ENCODE measurements around the gene KAZN.

DNA sequence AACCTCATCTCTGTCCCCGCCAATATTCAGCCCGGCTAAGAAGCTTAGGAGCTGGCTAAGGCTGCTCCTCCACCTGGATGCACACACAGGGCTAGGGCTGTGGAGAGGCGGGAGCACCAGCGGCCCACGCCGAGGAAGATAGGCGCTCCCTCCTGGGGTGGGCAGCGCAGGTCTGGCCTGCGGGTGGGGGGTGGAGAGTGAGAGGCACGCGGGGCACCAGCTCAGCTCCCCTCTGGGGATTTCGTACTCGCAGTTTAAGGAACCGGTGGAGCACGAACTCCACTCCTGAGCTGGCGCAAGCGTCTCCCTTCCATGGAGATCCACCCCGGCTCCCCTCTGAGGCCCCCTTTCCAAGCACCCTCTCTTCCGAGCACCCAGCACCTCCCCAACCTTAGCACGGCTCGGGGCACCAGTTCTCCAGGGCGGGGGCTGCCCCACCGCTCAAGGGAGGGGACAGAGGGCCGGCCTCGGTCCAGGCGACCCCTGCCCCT lies 433 bp upstream of the KAZN start:
- TF ChIP-seq, protein P1, sequence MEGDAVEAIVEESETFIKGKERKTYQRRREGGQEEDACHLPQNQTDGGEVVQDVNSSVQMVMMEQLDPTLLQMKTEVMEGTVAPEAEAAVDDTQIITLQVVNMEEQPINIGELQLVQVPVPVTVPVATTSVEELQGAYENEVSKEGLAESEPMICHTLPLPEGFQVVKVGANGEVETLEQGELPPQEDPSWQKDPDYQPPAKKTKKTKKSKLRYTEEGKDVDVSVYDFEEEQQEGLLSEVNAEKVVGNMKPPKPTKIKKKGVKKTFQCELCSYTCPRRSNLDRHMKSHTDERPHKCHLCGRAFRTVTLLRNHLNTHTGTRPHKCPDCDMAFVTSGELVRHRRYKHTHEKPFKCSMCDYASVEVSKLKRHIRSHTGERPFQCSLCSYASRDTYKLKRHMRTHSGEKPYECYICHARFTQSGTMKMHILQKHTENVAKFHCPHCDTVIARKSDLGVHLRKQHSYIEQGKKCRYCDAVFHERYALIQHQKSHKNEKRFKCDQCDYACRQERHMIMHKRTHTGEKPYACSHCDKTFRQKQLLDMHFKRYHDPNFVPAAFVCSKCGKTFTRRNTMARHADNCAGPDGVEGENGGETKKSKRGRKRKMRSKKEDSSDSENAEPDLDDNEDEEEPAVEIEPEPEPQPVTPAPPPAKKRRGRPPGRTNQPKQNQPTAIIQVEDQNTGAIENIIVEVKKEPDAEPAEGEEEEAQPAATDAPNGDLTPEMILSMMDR (conservative IDR thresholded peaks at IDR 0.05; ENCODE audit: low read length): no peak
- no peak for TF ChIP-seq EZH2phosphoT487 (IDR thresholded peaks at IDR 0.05; ENCODE audit: borderline replicate concordance)
